Trophoblast cell (in vitro differentiated cells and primary cell): Measurements from ENCODE around the gene CD81.

Experiments used
- DNase-seq, 2 donors: peaks; one replicate each; pipeline ENCODE4 v3.0.0-alpha.2; 2016
- H2AFZ ChIP-seq: 2 replicates; pipeline ENCODE4 v1.6.1; 2013; ENCODE audit warnings: low read length, moderate library complexity, mild to moderate bottlenecking; ENCODE audit not compliant: insufficient read depth, poor library complexity
- H2AK5ac ChIP-seq: 2 replicates; pipeline ENCODE4 v1.6.1; 2013; ENCODE audit warnings: mild to moderate bottlenecking, low read length
- H2BK120ac ChIP-seq: 2 replicates; pipeline ENCODE4 v1.6.1; 2013; ENCODE audit warnings: low read length, mild to moderate bottlenecking, moderate library complexity; ENCODE audit not compliant: insufficient read depth, poor library complexity
- H2BK12ac ChIP-seq: 2 replicates; pipeline ENCODE4 v1.6.1; 2013; ENCODE audit warnings: mild to moderate bottlenecking, low read length, moderate library complexity
- H2BK5ac ChIP-seq: 2 replicates; pipeline ENCODE4 v1.6.1; 2013; ENCODE audit warnings: low read length, low read depth, moderate library complexity, mild to moderate bottlenecking; ENCODE audit not compliant: poor library complexity
- H3K14ac ChIP-seq: 2 replicates; pipeline ENCODE4 v1.6.1; 2013; ENCODE audit warnings: mild to moderate bottlenecking, low read length
- H3K18ac ChIP-seq: 2 replicates; pipeline ENCODE4 v1.6.1; 2013; ENCODE audit warnings: mild to moderate bottlenecking, low read length
- H3K23ac ChIP-seq: 2 replicates; pipeline ENCODE4 v1.6.1; 2013; ENCODE audit warnings: low read length
- H3K27ac ChIP-seq: 2 replicates; pipeline ENCODE4 v1.5.1; 2013; ENCODE audit warnings: low read depth, mild to moderate bottlenecking, inconsistent platforms, low read length, moderate library complexity
- H3K27me3 ChIP-seq: 2 replicates; pipeline ENCODE4 v1.6.1; 2013; ENCODE audit warnings: inconsistent platforms, mild to moderate bottlenecking, low read length, moderate library complexity; ENCODE audit not compliant: insufficient read depth
- H3K36me3 ChIP-seq, 2 experiments: 1 replicate in 1 of 2; 2 replicates in 1 of 2; pipeline ENCODE4 v1.6.1; 2013; ENCODE audit warnings: low read length in 2 of 2, mild to moderate bottlenecking in 2 of 2, moderate library complexity in 1 of 2; ENCODE audit not compliant: insufficient read depth in 2 of 2, control insufficient read depth in 1 of 2
- H3K4ac ChIP-seq: 2 replicates; pipeline ENCODE4 v1.6.1; 2013; ENCODE audit warnings: low read depth, mild to moderate bottlenecking, low read length, moderate library complexity
- H3K4me1 ChIP-seq, 2 experiments: 1 replicate in 1 of 2; 2 replicates in 1 of 2; pipeline ENCODE4 v1.6.1; 2013; ENCODE audit warnings: low read length in 2 of 2, mild to moderate bottlenecking in 2 of 2, moderate library complexity in 1 of 2; ENCODE audit not compliant: insufficient read depth in 2 of 2, control insufficient read depth in 1 of 2
- H3K4me2 ChIP-seq: 2 replicates; pipeline ENCODE4 v1.6.1; 2013; ENCODE audit warnings: inconsistent platforms, mild to moderate bottlenecking, low read length, moderate library complexity
- H3K4me3 ChIP-seq: 2 replicates; pipeline ENCODE4 v1.5.1; 2013; ENCODE audit warnings: mild to moderate bottlenecking, low read depth, low read length, inconsistent platforms
- H3K79me1 ChIP-seq: one replicate; pipeline ENCODE4 v1.6.1; 2013; ENCODE audit warnings: low read length
- H3K79me2 ChIP-seq: 2 replicates; pipeline ENCODE4 v1.6.1; 2013; ENCODE audit warnings: low read length, mild to moderate bottlenecking; ENCODE audit not compliant: control insufficient read depth, insufficient read depth, poor library complexity
- H3K9ac ChIP-seq: 2 replicates; pipeline ENCODE4 v1.6.1; 2013; ENCODE audit warnings: mild to moderate bottlenecking, low read length
- H3K9me3 ChIP-seq: 2 replicates; pipeline ENCODE4 v1.6.1; 2013; ENCODE audit warnings: low read depth, mild to moderate bottlenecking, control low read depth, inconsistent platforms, low read length; ENCODE audit not compliant: insufficient read depth
- H4K12ac ChIP-seq: 2 replicates; pipeline ENCODE4 v1.6.1; 2013; ENCODE audit warnings: low read depth, mild to moderate bottlenecking, low read length, moderate library complexity
- H4K8ac ChIP-seq: 2 replicates; pipeline ENCODE4 v1.6.1; 2013; ENCODE audit warnings: low read depth, mild to moderate bottlenecking, low read length, moderate library complexity
- H4K91ac ChIP-seq: one replicate; pipeline ENCODE4 v1.6.1; 2013; ENCODE audit warnings: low read depth, mild to moderate bottlenecking, low read length, moderate library complexity
- WGBS: extraction: QIAGEN DNeasy Blood & Tissue Kit; methylation state at CpG from one replicate; pipeline ENCODE4 v1.1.7; 2013; ENCODE audit warnings: missing lambda C conversion rate; ENCODE audit not compliant: insufficient read length, insufficient coverage; ENCODE audit errors: extremely low coverage; 5-methylcytosine and 5-hydroxymethylcytosine counted together

The CD81 gene

GRCh38 chr11:2426826-2427521 lies 49.9 kb downstream of the CD81 start:
- H2AFZ ChIP-seq: no peak overlapping the region
- no peak overlapping the region for H2BK5ac ChIP-seq
- DNase-seq: no peak
- no peaks in the 10 kb centered on the region for H3K79me1 ChIP-seq
- H4K91ac ChIP-seq: no peak overlapping the region
- H3K4me2 ChIP-seq: no peak overlapping the region
- H3K27ac ChIP-seq: no peak overlapping the region
- H2AK5ac ChIP-seq: no peak overlapping the region
- no peak overlapping the region for H3K4me3 ChIP-seq
- no peak overlapping the region for H2BK12ac ChIP-seq
- H3K14ac ChIP-seq: no peak overlapping the region
- H3K4me1 ChIP-seq: no peaks in the 10 kb centered on the region
- no peak overlapping the region for H4K12ac ChIP-seq
- no peak overlapping the region for H4K8ac ChIP-seq
- H3K36me3 ChIP-seq: no peaks in the 10 kb centered on the region
- peaks cover 17% of the 10 kb centered on the region for H3K9me3 ChIP-seq
- H3K4ac ChIP-seq: no peak overlapping the region
- no peak overlapping the region for H3K18ac ChIP-seq
- H3K23ac ChIP-seq: no peak overlapping the region
- H3K27me3 ChIP-seq: no peaks in the 10 kb centered on the region
- H3K9ac ChIP-seq: no peak overlapping the region
- no peak overlapping the region for H2BK120ac ChIP-seq
- H3K79me2 ChIP-seq: no peaks in the 10 kb centered on the region
- no CpG with 5 or more reads among the region's 14 CpGs for WGBS

GRCh38 chr11:2427721-2428321 lies 50.7 kb downstream of the CD81 start:
- no peaks in the 10 kb centered on the region for H3K79me1 ChIP-seq
- H3K14ac ChIP-seq: no peak overlapping the region
- H3K23ac ChIP-seq: no peak overlapping the region
- no peaks in the 10 kb centered on the region for H3K4me1 ChIP-seq
- H3K79me2 ChIP-seq: no peaks in the 10 kb centered on the region
- H3K4ac ChIP-seq: no peak overlapping the region
- H3K27ac ChIP-seq: no peak overlapping the region
- H3K18ac ChIP-seq: no peak overlapping the region
- H3K4me3 ChIP-seq: no peak overlapping the region
- H3K27me3 ChIP-seq: no peaks in the 10 kb centered on the region
- no CpG with 5 or more reads among the region's 12 CpGs for WGBS
- H2BK120ac ChIP-seq: no peak overlapping the region
- H3K36me3 ChIP-seq: no peaks in the 10 kb centered on the region
- peaks cover 17% of the 10 kb centered on the region for H3K9me3 ChIP-seq
- H4K8ac ChIP-seq: no peak overlapping the region
- H2BK5ac ChIP-seq: no peak overlapping the region
- no peak overlapping the region for H3K9ac ChIP-seq
- no peak overlapping the region for H2AK5ac ChIP-seq
- DNase-seq: no peak
- no peak overlapping the region for H4K12ac ChIP-seq
- H2BK12ac ChIP-seq: no peak overlapping the region
- H4K91ac ChIP-seq: no peak overlapping the region
- H2AFZ ChIP-seq: no peak overlapping the region
- H3K4me2 ChIP-seq: no peak overlapping the region

GRCh38 chr11:2428322-2428795 lies 51.2 kb downstream of the CD81 start:
- no peak overlapping the region for H3K9ac ChIP-seq

GRCh38 chr11:2431395-2431794 lies 54.3 kb downstream of the CD81 start:
- Histone ChIP-seq H3K23ac (no peak overlapping the region), H3K14ac (no peak overlapping the region)
- WGBS: no CpG with 5 or more reads among the region's 1 CpG

More at GRCh38 chr11:2428322-2428795, 51.2 kb downstream of the CD81 start:
- H2BK12ac ChIP-seq: no peak overlapping the region
- H4K12ac ChIP-seq: no peak overlapping the region
- H2BK5ac ChIP-seq: no peak overlapping the region
- peak; percentile 17 to 64 for DNase-seq
- no peak overlapping the region for H3K18ac ChIP-seq
- no peaks in the 10 kb centered on the region for H3K4me1 ChIP-seq
- no peak overlapping the region for H2AK5ac ChIP-seq
- H3K4me3 ChIP-seq: peak overlapping the region; percentile 53
- H3K36me3 ChIP-seq: no peaks in the 10 kb centered on the region
- no peaks in the 10 kb centered on the region for H3K79me1 ChIP-seq
- H3K79me2 ChIP-seq: no peaks in the 10 kb centered on the region
- no peak overlapping the region for H2AFZ ChIP-seq
- H3K14ac ChIP-seq: no peak overlapping the region
- no peak overlapping the region for H4K8ac ChIP-seq
- no peak overlapping the region for H4K91ac ChIP-seq
- no peak overlapping the region for H2BK120ac ChIP-seq
- H3K4me2 ChIP-seq: no peak overlapping the region
- no peak overlapping the region for H3K27ac ChIP-seq
- H3K27me3 ChIP-seq: no peaks in the 10 kb centered on the region
- no peak overlapping the region for H3K23ac ChIP-seq
- 80% methylated on average over 1 of the region's 8 CpGs for WGBS
- no peak overlapping the region for H3K4ac ChIP-seq
- peaks cover 17% of the 10 kb centered on the region for H3K9me3 ChIP-seq

More at GRCh38 chr11:2431395-2431794, 54.3 kb downstream of the CD81 start:
- Histone ChIP-seq H3K9me3 (peaks cover 31% of the 10 kb centered on the region), H2BK5ac (no peak overlapping the region), H4K91ac (no peak overlapping the region), H3K27me3 (no peaks in the 10 kb centered on the region), H3K4me1 (no peaks in the 10 kb centered on the region), H3K79me1 (no peaks in the 10 kb centered on the region), H4K12ac (no peak overlapping the region), H3K4me3 (no peak overlapping the region), H2AFZ (no peak overlapping the region), H3K9ac (no peak overlapping the region), H2AK5ac (no peak overlapping the region), H2BK120ac (no peak overlapping the region), H4K8ac (no peak overlapping the region), H2BK12ac (no peak overlapping the region), H3K18ac (no peak overlapping the region), H3K79me2 (no peaks in the 10 kb centered on the region), H3K36me3 (no peaks in the 10 kb centered on the region), H3K27ac (no peak overlapping the region), H3K4me2 (no peak overlapping the region), H3K4ac (no peak overlapping the region)
- DNase-seq: no peak
